ENCODE results near the gene PXDN. TPM values are rescaled to one million over a fixed set of nuclear protein-coding genes. Genes with fewer than 3 reads are reported as not detected.
"Not testable (repeated sequence)": the region's sequence is repeated elsewhere in the genome, so short reads cannot be mapped to it uniquely, and the experiment has no call there.

Gene PXDN
- total and polyA plus RNA-seq, 2 donors (not counting 3 experiments of a cell fraction or from before 2014, with no cell fraction given), result 231 to 308 TPM

- DNase-seq (ENCODE audit: low read depth, low spot score) (no peak), FAIRE-seq (no peak)
- no peak overlapping the region for H3K9ac ChIP-seq (replicated peaks; ENCODE audit: extremely low read depth, insufficient read depth, low read length)
- peaks cover 17% of the 10 kb centered on the region for H3K4me1 ChIP-seq (ENCODE audit: control insufficient read depth, extremely low read depth, insufficient read depth, low read length)
- no peaks in the 10 kb centered on the region for H3K9me3 ChIP-seq (replicated peaks; ENCODE audit: control insufficient read depth, insufficient read depth, low read length)
- ChIA-PET POLR2A (no interaction called here), CTCF (no interaction called here)
- H3K9me1 ChIP-seq (replicated peaks; ENCODE audit: control insufficient read depth, extremely low read depth, insufficient read depth, low read length), result no peaks in the 10 kb centered on the region
- no peak overlapping the region for H2AFZ ChIP-seq (ENCODE audit: low read depth, low read length)
- BruUV-seq (replicated peaks), result no TSS peak
- H3K36me3 ChIP-seq (ENCODE audit: control insufficient read depth in 2 of 2, extremely low read depth in 1 of 2, insufficient read depth in 2 of 2, low read length in 2 of 2), result no peaks in the 10 kb centered on the region
- peaks cover 0 to 3% of the 10 kb centered on the region in 2 experiments for H3K27me3 ChIP-seq (ENCODE audit: control insufficient read depth in 2 of 2, insufficient read depth in 2 of 2, low read length in 2 of 2)
- H3K27ac ChIP-seq (ENCODE audit: insufficient read depth, low read depth, low read length), result no peak overlapping the region
- intact Hi-C loops (cut with micrococcal nuclease), result no loop called here
- H4K20me1 ChIP-seq (replicated peaks; ENCODE audit: control insufficient read depth, extremely low read depth, insufficient read depth, low read length), result no peaks in the 10 kb centered on the region
- dilution Hi-C loops (cut with MboI; ENCODE audit: extremely low pct_ligation_motif_present, low sequenced_read_pairs), result no loop called here
- H3K4me3 ChIP-seq (replicated peaks in 1 of 3; ENCODE audit: insufficient read depth in 1 of 3, low read depth in 1 of 3, low read length in 3 of 3), result no peak overlapping the region
- H3K4me2 ChIP-seq (ENCODE audit: insufficient read depth, low read length), result no peak overlapping the region
- no peaks in the 10 kb centered on the region for H3K79me2 ChIP-seq (ENCODE audit: control insufficient read depth, insufficient read depth, low read length)
- no peak for TF ChIP-seq FOS (IDR thresholded peaks at IDR 0.05; ENCODE audit: borderline replicate concordance, insufficient read depth, low read length)
- no peak for TF ChIP-seq EZH2 (IDR thresholded peaks at IDR 0.05; ENCODE audit: borderline replicate concordance, low read depth, low read length, severe bottlenecking)
- no peak for TF ChIP-seq JUN (IDR thresholded peaks at IDR 0.05; ENCODE audit: borderline replicate concordance, insufficient read depth, insufficient read length, low read depth)
- no peak for TF ChIP-seq POLR2A (IDR thresholded peaks at IDR 0.05; ENCODE audit: low read depth, low read length)
- no peak for TF ChIP-seq MAX (IDR thresholded peaks at IDR 0.05; ENCODE audit: insufficient read depth, insufficient read length)
- TF ChIP-seq POLR2AphosphoS5 (IDR thresholded peaks at IDR 0.05; ENCODE audit: insufficient read depth, low read depth, low read length), result no peak
- no peak for TF ChIP-seq GATA2 (IDR thresholded peaks at IDR 0.05; ENCODE audit: insufficient read depth, insufficient read length, low read depth, low read length)
- TF ChIP-seq CTCF (IDR thresholded peaks at IDR 0.05; ENCODE audit: extremely low read depth in 1 of 2, insufficient read depth in 1 of 2, low read depth in 1 of 2, low read length in 2 of 2), result no peak
- TF ChIP-seq MYC (IDR thresholded peaks at IDR 0.05; ENCODE audit: low read depth, low read length), result no peak
Measured at GRCh38 chr2:1622521-1623200, 121.7 kb downstream of the PXDN start.

GRCh38 chr2:1621976-1622375 lies 122.3 kb downstream of the PXDN start:
- H3K9me1 ChIP-seq (replicated peaks; ENCODE audit: control insufficient read depth, extremely low read depth, insufficient read depth, low read length); H3K9me3 ChIP-seq (replicated peaks; ENCODE audit: control insufficient read depth, insufficient read depth, low read length); BruUV-seq (replicated peaks); H3K27ac ChIP-seq (ENCODE audit: insufficient read depth, low read depth, low read length); intact Hi-C loops (cut with micrococcal nuclease); H3K4me3 ChIP-seq (replicated peaks in 1 of 3; ENCODE audit: insufficient read depth in 1 of 3, low read depth in 1 of 3, low read length in 3 of 3); CTCF ChIA-PET; dilution Hi-C loops (cut with MboI; ENCODE audit: extremely low pct_ligation_motif_present, low sequenced_read_pairs); H3K27me3 ChIP-seq (ENCODE audit: control insufficient read depth in 2 of 2, insufficient read depth in 2 of 2, low read length in 2 of 2); H4K20me1 ChIP-seq (replicated peaks; ENCODE audit: control insufficient read depth, extremely low read depth, insufficient read depth, low read length); H3K9ac ChIP-seq (replicated peaks; ENCODE audit: extremely low read depth, insufficient read depth, low read length); H2AFZ ChIP-seq (ENCODE audit: low read depth, low read length); H3K36me3 ChIP-seq (ENCODE audit: control insufficient read depth in 2 of 2, extremely low read depth in 1 of 2, insufficient read depth in 2 of 2, low read length in 2 of 2); POLR2A ChIA-PET; H3K79me2 ChIP-seq (ENCODE audit: control insufficient read depth, insufficient read depth, low read length); H3K4me2 ChIP-seq (ENCODE audit: insufficient read depth, low read length): not testable (repeated sequence)
- FAIRE-seq (peak; percentile 82), DNase-seq (ENCODE audit: low read depth, low spot score) (peak; percentile 15)
- H3K4me1 ChIP-seq (ENCODE audit: control insufficient read depth, extremely low read depth, insufficient read depth, low read length), result peaks cover 17% of the 10 kb centered on the region
